Measurements from ENCODE around the gene PPM1N.
A peak's percentile ranks its signal among the peaks of the same experiment; 100 is the strongest.

Gene PPM1N

GRCh38 chr19:45492627-45493470, 5.4 kb upstream of the PPM1N start:
- no peak for DNase-seq

GRCh38 chr19:45494261-45494916, 3.9 kb upstream of the PPM1N start:
- no peak for DNase-seq

GRCh38 chr19:45495178-45495577, 3.1 kb upstream of the PPM1N start:
- no peak for DNase-seq

GRCh38 chr19:45496349-45496953, 1.8 kb upstream of the PPM1N start:
- no peak for DNase-seq

- DNase-seq = no peak
Measured at GRCh38 chr19:45497791-45498190, 452 bp upstream of the PPM1N start.

GRCh38 chr19:45499196-45500180, 1.2 kb downstream of the PPM1N start:
- DNase-seq = no peak

- no peak for DNase-seq
Measured at GRCh38 chr19:45500918-45501729, 2.9 kb downstream of the PPM1N start.

GRCh38 chr19:45501730-45502014, 3.4 kb downstream of the PPM1N start:
- DNase-seq = no peak

- DNase-seq = no peak
Measured at GRCh38 chr19:45502111-45502510, 3.9 kb downstream of the PPM1N start.

- DNase-seq = no peak
Measured at GRCh38 chr19:45503909-45504308, 5.7 kb downstream of the PPM1N start.

- DNase-seq = no peak
Measured at GRCh38 chr19:45505151-45505995, 7.1 kb downstream of the PPM1N start.

GRCh38 chr19:45505996-45506245, 7.7 kb downstream of the PPM1N start:
- DNase-seq = no peak

GRCh38 chr19:45506246-45506988, 8.2 kb downstream of the PPM1N start:
- DNase-seq = peak; percentile 80

- peak; percentile 44 for DNase-seq
Measured at GRCh38 chr19:45506989-45507871, 9.0 kb downstream of the PPM1N start, which contains the start of gene VASP. TSS of gene VASP (plus strand) at chr19:45507479. CDS start at chr19:45507772, 293 bp downstream.

GRCh38 chr19:45507872-45508416, 9.7 kb downstream of the PPM1N start:
- no peak for DNase-seq

GRCh38 chr19:45508417-45508860, 10.2 kb downstream of the PPM1N start:
- DNase-seq = peak; percentile 73

- DNase-seq = peak; percentile 48
Measured at GRCh38 chr19:45508861-45509691, 10.8 kb downstream of the PPM1N start.

- no peak for DNase-seq
Measured at GRCh38 chr19:45509692-45510015, 11.4 kb downstream of the PPM1N start.
